Stimulated activated naive CD4-positive, alpha-beta T cell treated with Interleukin-2 at 50 U/mL for 16 hours (primary cell): ENCODE measurements around the gene TAOK3.
"Not testable (repeated sequence)": the region's sequence is repeated elsewhere in the genome, so short reads cannot be mapped to it uniquely, and the experiment has no call there.

Experiments
- DNase-seq: peaks from one replicate; lab custom pipeline; 2025; lab: John Stamatoyannopoulos, UW

Gene TAOK3

DNA sequence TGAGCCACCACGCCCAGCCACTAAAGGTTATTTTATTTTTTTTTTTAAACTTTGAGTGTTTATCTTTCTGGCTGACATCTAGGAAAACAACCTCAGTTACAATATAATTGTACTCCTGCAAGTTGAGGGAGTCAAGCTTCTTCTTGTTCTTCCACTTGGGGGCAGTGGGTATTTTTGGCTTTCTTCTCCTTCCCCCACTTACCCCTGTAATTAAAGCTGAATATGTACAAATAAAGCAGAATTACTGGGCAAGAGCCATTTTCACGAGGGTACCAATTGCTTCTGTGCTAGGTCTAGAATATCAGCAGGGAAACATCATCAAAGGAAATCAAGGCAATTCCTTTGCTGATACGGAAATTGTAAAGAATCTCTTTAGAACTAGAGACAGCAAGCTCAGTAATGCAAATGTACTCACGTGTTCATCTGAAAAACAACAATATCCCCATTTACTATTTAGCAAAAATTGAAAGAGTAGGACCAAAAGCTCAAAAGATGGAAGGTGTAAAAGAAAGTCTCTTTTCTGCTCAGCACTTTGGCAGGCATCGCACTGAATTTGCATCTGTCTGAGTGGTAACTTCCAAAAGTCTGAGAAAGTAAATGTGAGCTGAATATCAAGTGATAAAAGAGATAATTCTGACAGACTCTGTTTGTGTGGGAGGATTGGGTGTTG lies 72.8 kb downstream of the TAOK3 start:
- DNase-seq, result no peak

DNA sequence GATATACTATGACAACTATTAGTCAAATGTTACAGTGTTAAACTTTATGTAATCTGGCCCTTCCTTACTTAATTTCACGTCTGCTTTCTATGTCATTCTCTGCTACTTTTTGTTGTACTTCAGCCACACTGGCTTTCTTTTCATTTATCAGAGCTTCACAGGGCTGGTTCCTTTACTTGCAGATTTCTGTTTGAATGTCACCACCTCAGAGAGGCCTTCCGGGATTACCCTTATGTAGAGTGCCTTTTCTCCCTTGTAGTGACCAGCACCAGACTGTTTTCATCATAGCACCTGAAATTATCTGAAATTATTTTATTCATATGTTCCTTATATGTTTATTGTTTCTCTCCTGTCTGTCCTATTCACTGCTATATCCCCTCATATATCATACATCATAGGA lies 75.4 kb downstream of the TAOK3 start:
- no peak for DNase-seq

DNA sequence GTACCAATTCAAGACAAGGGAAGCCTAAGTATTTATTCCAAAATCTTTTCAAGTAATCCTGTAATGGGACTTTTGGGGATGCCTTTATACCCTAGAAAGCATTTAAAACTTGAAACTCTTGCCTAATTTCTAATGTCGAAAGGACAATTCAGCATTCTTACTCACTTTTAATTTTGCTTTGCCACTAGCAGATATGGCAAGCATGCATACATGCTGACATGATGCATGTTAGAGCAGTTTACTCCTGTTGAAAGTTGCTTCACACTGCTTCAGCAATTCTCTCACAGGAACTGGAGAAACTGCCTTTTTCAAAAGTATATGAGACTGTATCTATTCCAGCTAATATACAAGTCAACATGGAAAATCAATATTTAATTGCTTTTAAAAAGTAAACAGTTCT lies 79.9 kb downstream of the TAOK3 start:
- DNase-seq, result no peak

DNA sequence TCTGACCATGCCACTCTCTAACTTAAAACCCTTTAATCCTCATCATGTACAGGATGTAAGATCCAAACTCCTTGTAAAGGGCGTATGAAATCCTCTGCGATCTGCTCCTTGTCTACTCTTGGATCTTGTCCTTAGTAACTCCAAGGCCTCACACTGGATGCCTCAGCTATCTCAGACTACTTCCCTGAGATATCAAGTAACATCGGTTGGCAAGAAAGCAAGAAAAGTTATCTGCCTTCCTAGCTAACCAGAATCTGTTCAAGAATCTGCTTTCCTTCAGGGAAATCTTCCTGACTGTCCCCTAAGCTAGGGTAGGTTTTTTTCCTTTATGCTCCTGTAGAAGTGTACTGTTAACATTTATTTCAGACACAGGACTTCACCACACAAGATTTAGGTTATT lies 82.6 kb downstream of the TAOK3 start:
- DNase-seq, result no peak

DNA sequence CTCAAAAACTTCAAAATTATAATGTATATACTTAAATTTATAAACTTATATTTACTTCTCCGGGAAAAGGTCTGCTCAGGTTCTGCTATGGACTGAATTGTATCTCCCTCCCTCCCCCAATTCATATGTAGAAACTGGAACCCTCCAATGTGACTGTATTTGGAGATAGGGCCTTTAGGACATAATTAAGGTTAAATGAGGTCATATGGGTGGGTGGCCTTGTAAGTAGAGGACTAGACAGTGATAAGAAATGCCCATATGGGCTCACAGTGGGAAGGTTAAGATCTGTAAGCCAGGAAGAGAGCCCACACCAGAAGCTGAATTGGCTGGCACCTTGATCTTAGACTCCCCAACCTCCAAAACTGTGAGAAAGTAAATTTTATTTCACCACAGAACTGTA lies 84.5 kb downstream of the TAOK3 start:
- no peak for DNase-seq

DNA sequence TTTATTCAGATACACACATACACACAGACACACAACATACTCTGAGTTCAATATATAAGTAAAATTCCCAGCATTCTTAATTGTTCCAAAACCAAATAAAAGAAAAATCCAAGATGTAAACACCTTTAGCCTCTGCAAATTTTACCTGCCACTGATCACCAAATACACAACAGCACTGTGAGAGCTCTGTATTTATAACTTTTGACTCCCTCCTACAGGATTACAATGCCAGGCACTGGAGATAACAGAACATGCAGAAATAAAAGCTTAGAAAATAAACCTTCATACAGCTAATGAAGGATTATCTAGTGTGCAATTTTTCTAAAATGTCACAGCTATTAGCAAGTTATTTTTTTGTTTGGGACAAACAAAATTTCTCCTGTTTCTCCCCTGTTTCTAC lies 85.0 kb downstream of the TAOK3 start:
- DNase-seq, result no peak

DNA sequence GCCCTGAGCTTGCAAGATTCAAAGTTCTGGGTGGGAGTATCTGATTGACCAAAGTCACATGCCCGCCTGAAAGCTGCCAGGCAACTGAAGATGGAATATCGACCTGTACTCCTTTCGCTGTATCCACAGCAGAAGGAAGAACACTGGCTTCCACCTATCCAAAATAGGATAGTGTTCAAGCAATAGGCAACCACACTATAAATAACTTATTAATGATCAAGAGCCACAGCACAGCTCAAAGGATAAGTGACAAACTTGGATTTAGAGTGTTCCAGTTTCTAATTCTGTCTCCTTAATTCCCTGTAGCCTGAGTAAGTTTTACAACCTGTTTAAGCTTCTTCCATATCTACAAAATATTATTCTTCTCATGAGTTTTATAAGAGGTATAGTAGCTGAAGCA lies 89.9 kb downstream of the TAOK3 start:
- DNase-seq, result no peak

DNA sequence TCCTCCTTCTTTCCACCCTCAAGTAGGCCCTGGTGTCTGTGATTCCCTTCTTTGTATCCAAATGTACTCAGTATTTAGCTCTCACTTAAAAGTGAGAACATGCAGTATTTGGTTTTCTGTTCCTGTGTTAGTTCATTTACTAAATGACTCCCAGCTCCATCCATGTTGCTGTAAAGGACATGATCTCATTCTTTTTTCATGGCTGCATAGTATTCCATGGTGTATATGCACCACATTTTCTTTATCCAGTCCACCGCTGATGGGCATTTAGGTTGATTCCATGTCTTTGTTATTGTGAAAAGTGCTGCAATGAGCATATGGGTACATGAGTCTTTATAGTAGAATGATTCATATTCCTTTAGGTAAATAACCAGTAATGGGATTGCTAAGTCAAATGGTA lies 94.4 kb downstream of the TAOK3 start:
- not testable (repeated sequence) for DNase-seq

DNA sequence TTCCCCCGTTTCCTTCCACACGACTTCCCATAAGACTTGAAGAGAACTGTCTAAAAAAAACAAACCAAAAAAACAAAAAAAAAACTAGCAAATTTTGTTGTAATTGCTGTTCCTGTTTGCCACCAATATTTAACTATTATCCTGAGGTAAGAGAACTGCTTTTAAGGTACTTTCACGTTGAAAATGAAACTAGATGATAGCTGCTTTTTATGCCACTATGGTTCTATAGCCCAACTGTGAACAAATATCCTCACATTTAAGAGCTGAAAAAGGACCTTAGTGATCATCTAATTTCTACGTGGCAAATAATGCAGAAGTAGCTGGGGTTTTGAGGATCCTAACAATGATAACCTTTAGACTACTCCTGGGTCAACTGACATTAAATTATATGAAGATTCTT lies 98.6 kb downstream of the TAOK3 start:
- DNase-seq, result no peak

DNA sequence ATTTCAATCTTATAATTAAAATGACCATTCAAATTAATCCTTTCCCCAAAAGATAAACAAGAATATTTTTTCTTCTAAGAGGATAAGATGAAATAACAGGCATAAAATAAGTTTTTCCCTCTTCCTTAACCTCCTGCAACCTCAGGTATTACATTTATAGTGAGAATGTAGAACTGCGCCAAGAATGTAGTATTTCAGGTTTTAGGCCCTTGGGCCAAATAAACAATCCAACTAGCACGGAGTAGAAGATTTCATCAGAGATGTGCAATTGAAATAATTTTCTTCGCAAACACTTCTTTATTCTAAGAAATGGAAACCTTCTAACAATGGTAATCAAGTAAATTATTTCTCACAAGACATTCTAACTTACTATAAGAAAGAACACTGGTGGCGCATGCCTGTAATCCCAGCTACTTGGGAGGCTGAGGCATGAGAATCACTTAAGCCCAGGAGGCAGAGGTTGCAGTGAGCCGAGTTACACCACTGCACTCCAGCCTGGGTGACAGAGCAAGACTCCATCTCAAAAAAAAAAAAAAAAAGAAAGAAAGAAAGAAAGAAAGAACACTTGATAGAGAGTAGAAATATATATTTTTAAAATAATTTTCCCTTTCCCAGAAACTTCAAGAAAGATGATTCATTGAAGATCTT lies 100.8 kb downstream of the TAOK3 start:
- no peak for DNase-seq

DNA sequence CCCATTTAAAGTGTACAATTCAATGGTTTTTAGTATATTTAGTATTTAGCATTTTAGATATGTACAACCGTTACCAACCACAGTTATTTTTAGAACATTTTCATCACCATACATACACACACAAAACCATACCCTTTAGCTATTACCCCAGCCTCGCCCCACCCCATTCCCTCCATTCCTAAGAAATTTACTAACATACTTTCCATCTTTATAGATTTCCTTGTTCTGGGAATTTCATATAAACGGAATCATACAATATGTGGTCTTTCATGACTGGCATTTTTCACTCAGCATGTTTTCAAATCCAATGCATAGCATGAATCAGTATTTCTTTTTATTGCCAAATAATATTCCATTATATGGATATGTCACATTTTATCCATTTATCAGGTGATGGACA lies 101.5 kb downstream of the TAOK3 start:
- DNase-seq, result no peak

DNA sequence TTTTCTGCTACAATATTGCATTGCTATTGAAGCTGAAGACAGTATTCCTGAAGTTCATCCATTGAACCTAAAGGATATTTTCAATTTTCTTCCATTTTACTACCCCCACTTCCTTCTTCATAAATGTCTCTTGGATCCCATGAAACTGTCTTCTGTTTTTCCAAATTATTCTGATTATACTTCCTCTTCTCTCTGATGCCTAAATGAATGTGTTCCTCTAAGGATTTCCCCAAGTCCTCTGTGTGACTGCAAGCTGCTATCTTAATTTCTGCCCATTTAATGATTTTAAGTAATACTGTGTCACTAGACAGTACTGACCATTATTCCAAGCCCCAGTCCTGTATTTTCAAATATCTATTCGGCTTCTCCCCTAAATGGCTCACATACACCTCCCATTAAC lies 102.9 kb downstream of the TAOK3 start:
- no peak for DNase-seq

DNA sequence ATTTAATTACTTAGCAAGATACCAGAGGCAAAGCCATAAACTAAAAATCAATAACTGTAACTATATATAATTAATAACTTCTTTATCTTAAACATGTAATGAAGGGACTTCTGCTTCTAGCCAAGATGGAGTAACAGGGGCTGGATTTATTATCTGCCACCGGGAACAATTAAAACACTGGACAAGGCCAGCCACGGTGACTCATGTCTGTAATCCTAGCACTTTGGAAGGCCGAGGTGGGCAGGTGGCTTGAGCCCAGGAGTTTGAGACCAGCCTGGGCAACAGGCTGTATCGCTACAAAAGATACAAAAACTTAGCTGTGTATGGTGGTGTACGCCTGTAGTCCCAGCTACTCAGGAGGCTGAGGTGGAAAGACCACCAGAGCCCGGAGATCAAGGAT lies 113.6 kb downstream of the TAOK3 start:
- no peak for DNase-seq

DNA sequence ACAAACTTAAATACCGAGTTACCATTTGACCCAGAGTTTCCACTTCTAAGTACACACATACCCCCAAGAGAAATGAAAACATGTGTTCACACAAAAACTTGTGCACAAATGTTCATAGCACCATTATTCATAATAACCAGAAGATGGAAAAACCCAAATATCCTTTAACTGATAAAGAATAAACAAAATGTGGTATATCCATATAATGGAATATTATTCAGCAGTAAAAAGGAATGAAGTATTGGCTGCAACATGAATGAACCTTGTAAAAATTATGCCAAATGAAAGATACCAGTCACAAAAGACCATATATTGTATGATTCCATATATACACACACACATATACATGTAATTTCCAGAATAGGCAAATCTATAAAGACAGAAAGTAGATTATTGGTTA lies 116.4 kb downstream of the TAOK3 start:
- DNase-seq, result no peak

DNA sequence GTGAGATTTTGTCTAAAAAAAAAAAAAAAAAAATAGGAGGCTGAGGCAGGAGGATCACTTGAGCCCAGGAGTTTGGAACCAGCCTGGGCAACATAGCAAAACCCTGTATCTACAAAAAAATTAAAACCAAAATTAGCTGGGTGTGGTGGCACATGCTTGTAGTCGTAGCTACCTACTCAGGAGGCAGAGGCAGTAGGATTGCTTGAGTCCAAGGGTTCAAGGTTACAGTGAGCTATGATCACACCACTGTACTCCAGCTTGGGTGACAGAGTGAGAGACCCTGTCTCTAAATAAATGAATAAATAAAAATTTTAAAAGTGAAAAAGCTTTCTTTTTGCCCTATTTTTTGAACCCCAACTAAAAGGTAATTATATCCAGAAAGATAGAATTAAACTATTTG lies 123.2 kb downstream of the TAOK3 start:
- DNase-seq, result no peak

DNA sequence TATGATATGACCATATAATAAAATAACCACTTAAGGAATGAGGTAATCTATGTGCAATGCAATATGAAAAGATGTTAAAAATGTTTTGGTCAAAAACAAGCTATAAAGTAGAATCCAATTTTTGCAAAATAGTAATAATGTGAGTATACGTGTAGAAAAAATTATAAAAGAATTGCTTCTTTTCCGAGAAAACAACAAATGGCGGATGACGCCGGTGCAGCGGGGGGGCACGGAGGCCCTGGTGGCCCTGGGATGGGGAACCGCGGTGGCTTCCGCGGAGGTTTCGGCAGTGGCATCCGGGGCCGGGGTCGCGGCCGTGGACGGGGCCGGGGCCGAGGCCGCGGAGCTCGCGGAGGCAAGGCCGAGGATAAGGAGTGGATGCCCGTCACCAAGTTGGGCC lies 126.8 kb downstream of the TAOK3 start:
- DNase-seq, result not testable (repeated sequence)

DNA sequence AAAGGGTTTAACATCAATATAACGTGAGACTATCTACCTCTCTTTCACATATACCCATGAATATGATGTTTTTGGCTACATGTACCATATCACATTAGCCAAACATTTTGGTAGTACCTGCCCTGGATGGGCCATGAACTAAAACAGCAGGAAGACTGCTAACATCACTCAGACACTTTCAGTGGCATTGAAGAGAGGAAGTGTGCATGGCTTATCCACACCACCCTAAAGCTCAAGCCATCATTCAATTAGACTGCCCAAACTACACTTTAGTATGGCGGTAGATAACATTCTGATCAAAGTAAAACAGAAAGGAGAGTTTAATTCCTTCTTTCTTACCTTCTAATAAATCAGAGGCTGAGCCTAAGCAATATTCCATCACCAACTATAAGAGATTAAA lies 133.8 kb downstream of the TAOK3 start:
- DNase-seq, result no peak

DNA sequence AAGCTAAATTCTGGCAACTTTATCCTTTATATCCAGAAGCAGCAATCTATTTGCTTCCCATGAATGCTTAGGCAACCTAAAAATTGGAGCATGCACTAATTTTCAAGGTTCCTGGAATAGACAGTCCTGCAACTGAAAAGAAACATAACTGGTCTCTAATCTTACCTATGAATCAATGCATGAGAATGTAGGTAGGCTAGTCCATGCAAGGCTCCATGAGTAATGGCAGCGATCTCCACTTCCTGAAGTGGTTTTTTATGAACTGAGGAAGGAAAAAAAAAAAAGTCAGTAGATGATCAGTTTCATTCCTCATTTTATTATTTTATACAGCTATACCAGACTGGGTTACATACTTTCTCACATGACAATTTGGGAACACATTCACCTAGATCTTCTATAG lies 134.8 kb downstream of the TAOK3 start:
- DNase-seq, result no peak

DNA sequence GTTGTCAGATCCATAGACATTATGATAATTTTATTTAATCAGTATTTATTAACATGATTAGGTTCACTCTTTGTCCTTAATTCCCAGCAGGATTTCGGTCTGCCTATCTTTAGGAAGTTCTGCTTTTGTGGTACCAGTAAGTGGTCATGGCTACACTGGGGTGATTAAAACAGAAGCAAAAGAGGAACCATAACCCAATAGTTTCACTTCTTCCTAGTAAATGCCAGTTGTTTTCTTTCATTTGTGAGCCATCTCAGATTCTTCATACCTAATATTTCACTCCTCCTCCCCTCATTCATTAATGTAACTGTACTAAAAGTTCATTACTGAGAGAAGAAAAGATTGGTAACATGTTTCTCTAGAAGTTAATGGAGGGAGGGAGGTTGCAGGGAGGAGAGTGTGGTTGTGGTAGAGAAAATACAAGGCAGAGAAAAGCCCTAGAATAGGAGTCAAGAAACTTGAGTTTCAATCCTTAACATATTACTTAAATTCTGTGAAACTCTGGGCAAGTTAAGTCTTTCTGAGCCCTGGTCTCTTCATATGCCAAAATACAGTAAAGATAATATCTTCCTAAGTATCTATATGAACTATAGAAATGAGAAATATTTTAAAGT lies 135.5 kb downstream of the TAOK3 start:
- DNase-seq, result no peak

DNA sequence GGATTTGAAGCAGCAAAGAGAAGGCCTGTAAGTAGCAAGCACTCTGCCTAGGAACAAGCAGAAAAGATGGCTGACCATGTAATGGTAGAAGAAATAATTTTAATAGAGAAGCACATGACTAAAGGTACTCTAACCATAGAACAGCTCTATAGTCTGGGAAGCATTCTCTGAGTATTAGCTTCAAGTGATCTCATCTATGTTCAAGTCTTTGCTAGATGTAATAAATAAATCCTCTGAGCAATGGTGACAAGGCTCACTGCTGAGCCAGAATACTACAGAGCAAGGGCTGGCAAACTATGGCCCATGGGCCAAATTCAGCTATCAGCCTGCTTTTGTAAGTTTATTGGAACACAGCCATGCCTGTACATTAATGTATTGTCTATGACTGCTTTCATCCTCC lies 152.0 kb downstream of the TAOK3 start:
- no peak for DNase-seq

DNA sequence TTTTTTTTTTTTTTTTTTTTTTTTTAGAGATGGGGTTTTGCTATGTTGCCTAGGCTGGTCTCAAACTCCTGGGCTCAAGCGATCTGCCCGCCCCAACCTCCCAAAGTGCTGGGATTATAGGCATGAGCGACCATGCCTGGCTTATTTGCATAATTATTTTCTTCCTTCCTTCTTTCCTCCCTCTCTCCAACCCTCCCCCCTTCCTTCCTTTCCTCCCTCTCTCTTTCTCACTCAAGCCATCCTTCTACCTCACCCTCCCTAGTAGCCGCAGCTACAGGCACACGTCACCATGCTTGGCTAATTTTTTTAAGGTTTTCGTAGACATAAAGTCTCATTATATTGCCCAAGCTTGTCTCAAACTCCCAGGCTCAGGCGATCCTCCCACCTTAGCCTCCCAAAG lies 152.9 kb downstream of the TAOK3 start:
- DNase-seq, result no peak

DNA sequence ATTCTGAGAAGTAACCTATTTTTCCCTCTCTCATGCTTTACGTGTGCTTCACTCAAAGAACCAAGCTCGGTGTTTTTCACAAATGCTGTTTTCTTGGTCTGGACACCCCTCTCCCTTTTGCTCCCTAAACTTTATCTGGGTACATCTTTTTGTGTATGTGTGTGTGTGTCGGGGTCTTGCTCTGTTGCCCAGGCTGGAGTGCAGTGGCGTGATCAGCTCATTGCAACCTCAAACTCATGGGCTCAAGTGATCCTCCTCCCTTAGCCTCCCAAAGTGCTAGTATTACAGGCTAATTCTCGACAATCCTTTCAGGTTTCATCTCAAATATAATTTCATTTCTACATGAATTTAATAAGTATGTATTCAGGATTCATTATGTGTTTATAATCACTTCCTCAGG lies 153.6 kb downstream of the TAOK3 start:
- DNase-seq, result no peak

DNA sequence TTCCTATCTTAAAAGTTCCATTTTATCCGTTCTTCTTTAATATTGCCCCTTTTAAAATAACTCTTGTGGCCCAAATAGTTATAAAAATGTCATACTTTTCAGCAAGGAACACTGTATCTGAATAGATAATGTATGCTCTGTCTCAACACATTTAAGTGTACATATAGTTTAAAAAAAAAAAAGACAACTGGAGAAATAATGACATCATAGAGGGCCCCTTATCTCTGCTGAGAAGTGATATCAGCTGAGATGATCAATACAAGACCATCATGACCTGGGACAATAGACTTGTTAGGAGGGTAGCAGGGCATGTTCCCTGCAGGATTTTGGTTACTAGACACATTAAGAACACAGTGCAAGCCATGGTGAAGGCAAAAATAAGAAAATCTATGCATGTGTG lies 159.3 kb downstream of the TAOK3 start:
- DNase-seq, result no peak

DNA sequence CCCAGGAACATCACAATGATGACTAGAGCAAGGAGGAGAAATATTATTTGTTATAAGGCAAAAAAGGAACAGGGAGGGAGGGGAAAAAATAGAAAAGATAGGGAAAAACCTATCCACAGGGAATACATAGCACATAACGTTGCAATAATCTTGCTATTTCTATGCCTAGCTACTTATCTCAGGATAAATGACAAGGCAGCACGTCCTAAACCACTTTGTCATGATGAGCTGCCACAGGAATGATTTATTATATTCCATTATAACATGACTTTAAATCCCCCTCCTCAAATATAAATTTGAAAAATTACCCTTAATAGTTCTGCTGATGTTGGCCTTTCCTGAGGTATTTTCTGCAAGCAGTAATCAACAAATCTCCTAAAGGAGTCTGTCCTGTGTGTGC lies 160.1 kb downstream of the TAOK3 start:
- no peak for DNase-seq
